ENCODE measurements around the gene GPR35. TPM values are rescaled to one million over a fixed set of nuclear protein-coding genes. Genes with fewer than 3 reads are reported as not detected.

GPR35 gene
- total RNA-seq, 4 donors from 2014 or later: 0.51 to 7.9 (median 1.7) TPM; not detected in 1

GRCh38 chr2:240622531-240623235, 2.6 kb upstream of the GPR35 start:
- Histone ChIP-seq H3K4me3 (no peak overlapping the region), H3K36me3 (no peaks in the 10 kb centered on the region), H3K27me3 (no peaks in the 10 kb centered on the region), H3K4me1 (no peaks in the 10 kb centered on the region), H3K9me3 (no peaks in the 10 kb centered on the region), H3K27ac (no peak overlapping the region)
- TF ChIP-seq POLR2A (IDR thresholded peaks at IDR 0.05): no peak
- no peak for TF ChIP-seq CTCF (IDR thresholded peaks at IDR 0.05)
- intact Hi-C loops (cut with DNase I; ENCODE audit: low total_unique reads): no loop called here
- DNase-seq: no peak

GRCh38 chr2:240623531-240624010, 1.7 kb upstream of the GPR35 start:
- Histone ChIP-seq H3K27ac (no peak overlapping the region), H3K4me3 (no peak overlapping the region), H3K4me1 (no peaks in the 10 kb centered on the region), H3K9me3 (no peaks in the 10 kb centered on the region), H3K27me3 (no peaks in the 10 kb centered on the region), H3K36me3 (no peaks in the 10 kb centered on the region)
- no peak for DNase-seq
- intact Hi-C loops (cut with DNase I; ENCODE audit: low total_unique reads): no loop called here
- TF ChIP-seq POLR2A (IDR thresholded peaks at IDR 0.05) (no peak), CTCF (IDR thresholded peaks at IDR 0.05) (no peak)

DNA sequence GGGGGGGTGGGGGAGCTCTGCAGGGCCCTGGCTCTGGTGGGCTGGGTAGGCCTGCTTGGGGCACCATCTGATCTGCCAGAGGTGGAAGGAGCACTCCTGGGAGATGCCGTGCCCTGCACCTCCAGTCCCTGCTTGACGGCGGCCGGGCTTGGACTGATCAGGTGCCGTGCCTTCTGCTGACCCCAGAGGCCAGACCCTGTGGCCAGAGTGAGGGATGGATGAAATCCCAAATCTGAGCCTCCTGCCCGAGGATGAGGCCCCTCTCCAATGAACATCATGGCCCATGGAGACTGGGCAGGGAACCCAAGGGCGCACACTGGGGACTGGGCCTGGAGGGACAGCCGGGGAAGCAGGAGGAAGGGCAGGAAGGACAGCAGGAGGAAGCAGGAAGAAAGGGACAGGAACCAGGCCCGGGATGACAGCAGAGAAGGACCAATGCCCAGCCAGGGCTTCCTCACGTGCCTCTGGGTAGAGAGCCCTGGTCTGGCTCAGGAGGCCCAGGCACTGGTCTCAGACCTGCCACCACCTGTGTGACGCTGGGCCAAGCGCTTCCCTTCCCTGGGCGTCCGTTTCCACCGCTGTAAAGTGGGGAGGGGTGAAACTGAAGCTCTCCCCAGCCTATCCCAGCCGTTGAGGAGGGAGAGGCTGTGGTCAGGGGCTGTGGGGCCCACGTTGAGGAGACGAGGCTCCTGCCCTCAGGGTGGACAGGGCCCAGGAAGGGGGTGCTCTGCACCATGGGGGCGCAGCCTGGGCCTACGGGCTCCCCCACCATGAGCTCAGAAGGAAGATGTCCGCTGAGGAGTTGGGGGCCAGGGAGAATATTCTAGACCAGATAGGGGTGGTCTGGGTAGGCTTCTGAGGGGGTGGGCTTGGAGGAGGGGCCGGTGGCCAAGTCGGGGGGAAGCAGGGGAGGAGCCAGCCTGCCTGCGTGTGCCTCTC, 1.0 kb upstream of the GPR35 start:
- no peaks in the 10 kb centered on the region for H3K36me3 ChIP-seq
- H3K4me1 ChIP-seq: no peaks in the 10 kb centered on the region
- no peak overlapping the region for H3K4me3 ChIP-seq
- H3K9me3 ChIP-seq: no peaks in the 10 kb centered on the region
- intact Hi-C loops (cut with DNase I; ENCODE audit: low total_unique reads): no loop called here
- no peak for DNase-seq
- H3K27ac ChIP-seq: no peak overlapping the region
- no peak for TF ChIP-seq POLR2A (IDR thresholded peaks at IDR 0.05)
- no peak for TF ChIP-seq CTCF (IDR thresholded peaks at IDR 0.05)
- H3K27me3 ChIP-seq: no peaks in the 10 kb centered on the region

- H3K4me1 ChIP-seq: no peaks in the 10 kb centered on the region
- H3K27ac ChIP-seq: no peak overlapping the region
- TF ChIP-seq CTCF (IDR thresholded peaks at IDR 0.05): no peak
- H3K27me3 ChIP-seq: no peaks in the 10 kb centered on the region
- no peaks in the 10 kb centered on the region for H3K36me3 ChIP-seq
- H3K4me3 ChIP-seq: no peak overlapping the region
- peak in 1 of 2 donors; percentile 10 for DNase-seq
- intact Hi-C loops (cut with DNase I; ENCODE audit: low total_unique reads): no loop called here
- no peaks in the 10 kb centered on the region for H3K9me3 ChIP-seq
These were observed 1.4 kb downstream of the GPR35 start for GRCh38 chr2:240626531-240627300.
